ENCODE results near the gene LRRIQ3.

DNA sequence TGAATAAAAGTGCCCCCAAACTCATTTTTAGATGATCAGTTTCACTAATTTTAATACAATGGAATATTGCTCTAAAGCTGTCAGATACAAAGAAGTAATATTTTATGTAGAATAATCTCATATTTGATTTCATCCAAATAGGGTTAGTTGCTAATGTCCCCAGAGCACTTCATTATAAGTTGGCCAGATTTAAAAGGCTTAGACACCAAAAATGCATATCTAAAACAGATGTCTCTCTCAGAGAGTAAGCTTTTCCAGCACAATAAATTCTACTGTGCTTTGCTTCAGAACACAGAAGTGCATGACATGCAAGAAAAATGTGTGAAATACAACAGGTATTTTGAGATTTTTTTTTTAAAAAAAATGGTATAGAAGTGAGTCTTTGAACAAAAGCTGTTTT is 194.2 kb downstream of the LRRIQ3 start:
- TF ChIP-seq RCOR1 (IDR thresholded peaks at IDR 0.05; ENCODE audit: borderline replicate concordance in 1 of 2, low read depth in 2 of 2, low read length in 2 of 2) (no peak), TAL1 (IDR thresholded peaks at IDR 0.05) (no peak), SMAD2 (IDR thresholded peaks at IDR 0.05; ENCODE audit: low read depth, low read length) (no peak), SMARCE1 (IDR thresholded peaks at IDR 0.05) (no peak), ZNF124 (CRISPR knock-in tag; IDR thresholded peaks at IDR 0.05) (no peak), POLR2A (conservative IDR thresholded peaks at IDR 0.05) (no peak), RNF2 (IDR thresholded peaks at IDR 0.05) (no peak)
- TF ChIP-seq, protein P1, sequence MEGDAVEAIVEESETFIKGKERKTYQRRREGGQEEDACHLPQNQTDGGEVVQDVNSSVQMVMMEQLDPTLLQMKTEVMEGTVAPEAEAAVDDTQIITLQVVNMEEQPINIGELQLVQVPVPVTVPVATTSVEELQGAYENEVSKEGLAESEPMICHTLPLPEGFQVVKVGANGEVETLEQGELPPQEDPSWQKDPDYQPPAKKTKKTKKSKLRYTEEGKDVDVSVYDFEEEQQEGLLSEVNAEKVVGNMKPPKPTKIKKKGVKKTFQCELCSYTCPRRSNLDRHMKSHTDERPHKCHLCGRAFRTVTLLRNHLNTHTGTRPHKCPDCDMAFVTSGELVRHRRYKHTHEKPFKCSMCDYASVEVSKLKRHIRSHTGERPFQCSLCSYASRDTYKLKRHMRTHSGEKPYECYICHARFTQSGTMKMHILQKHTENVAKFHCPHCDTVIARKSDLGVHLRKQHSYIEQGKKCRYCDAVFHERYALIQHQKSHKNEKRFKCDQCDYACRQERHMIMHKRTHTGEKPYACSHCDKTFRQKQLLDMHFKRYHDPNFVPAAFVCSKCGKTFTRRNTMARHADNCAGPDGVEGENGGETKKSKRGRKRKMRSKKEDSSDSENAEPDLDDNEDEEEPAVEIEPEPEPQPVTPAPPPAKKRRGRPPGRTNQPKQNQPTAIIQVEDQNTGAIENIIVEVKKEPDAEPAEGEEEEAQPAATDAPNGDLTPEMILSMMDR (IDR thresholded peaks at IDR 0.05 in 2 of 3, conservative IDR thresholded peaks at IDR 0.05 in 1 of 3; ENCODE audit: insufficient read depth in 2 of 3, low read depth in 1 of 3, low read length in 3 of 3): no peak
